ENCODE measurements around the gene PAPPA2.

PAPPA2 gene

DNA sequence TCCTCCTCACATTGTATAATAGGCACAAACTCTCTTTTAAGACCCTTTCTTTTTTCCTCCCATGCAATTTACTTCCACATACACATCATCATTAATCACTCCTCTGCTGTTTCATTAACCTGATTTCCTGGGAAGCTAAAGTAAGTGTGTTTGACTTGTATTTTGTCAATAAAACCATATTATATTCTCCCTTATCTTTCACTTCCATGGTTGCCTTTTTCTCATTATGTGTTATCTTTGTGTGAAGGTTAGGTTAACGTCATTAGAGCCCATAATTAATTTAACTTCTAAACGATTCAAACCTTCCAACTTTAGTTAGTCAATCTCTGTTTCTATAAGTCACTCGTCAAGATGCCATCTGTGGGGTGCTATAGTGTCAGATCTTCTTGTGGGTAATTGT is 313.0 kb downstream of the PAPPA2 start:
- H3K4me1 ChIP-seq (ENCODE audit: insufficient read depth, low read length), result peaks cover 15% of the 10 kb centered on the region
- no peaks in the 10 kb centered on the region for H3K9me3 ChIP-seq (ENCODE audit: low read length)
- H3K27me3 ChIP-seq (ENCODE audit: control insufficient read depth in 1 of 2, insufficient read depth in 2 of 2, low read length in 2 of 2), result no peaks in the 10 kb centered on the region
- H3K9ac ChIP-seq (ENCODE audit: low read length), result no peak overlapping the region
- H3K27ac ChIP-seq (ENCODE audit: low read depth, low read length), result no peak overlapping the region
- H3K36me3 ChIP-seq (ENCODE audit: insufficient read depth, low read length), result no peaks in the 10 kb centered on the region
- no peak overlapping the region for H3K4me3 ChIP-seq (ENCODE audit: low read depth in 1 of 2, low read length in 2 of 2)

DNA sequence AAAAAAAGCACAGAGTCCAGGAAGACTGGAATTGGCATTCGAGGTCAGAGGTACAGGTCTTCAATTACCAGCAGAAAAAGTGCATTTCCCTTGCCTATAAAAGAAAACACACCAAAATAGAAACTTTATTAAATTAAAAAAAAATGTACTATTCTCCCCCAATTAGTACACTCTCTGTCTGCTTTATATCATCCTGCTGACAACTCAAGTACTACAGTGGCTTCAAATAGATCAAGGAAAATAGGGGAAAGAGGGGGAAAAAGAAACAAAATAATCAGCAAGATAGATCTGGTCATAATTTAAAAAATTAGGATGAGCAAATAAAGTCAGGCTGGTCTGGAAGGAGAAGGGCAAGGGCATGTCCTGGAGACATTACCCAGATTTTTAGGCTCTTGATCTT is 315.1 kb downstream of the PAPPA2 start:
- Histone ChIP-seq H3K9ac (ENCODE audit: low read length) (no peak overlapping the region), H3K4me1 (ENCODE audit: insufficient read depth, low read length) (peaks cover 8% of the 10 kb centered on the region), H3K36me3 (ENCODE audit: insufficient read depth, low read length) (no peaks in the 10 kb centered on the region), H3K27ac (ENCODE audit: low read depth, low read length) (no peak overlapping the region), H3K9me3 (ENCODE audit: low read length) (no peaks in the 10 kb centered on the region), H3K27me3 (ENCODE audit: control insufficient read depth in 1 of 2, insufficient read depth in 2 of 2, low read length in 2 of 2) (no peaks in the 10 kb centered on the region), H3K4me3 (ENCODE audit: low read depth in 1 of 2, low read length in 2 of 2) (no peak overlapping the region)

DNA sequence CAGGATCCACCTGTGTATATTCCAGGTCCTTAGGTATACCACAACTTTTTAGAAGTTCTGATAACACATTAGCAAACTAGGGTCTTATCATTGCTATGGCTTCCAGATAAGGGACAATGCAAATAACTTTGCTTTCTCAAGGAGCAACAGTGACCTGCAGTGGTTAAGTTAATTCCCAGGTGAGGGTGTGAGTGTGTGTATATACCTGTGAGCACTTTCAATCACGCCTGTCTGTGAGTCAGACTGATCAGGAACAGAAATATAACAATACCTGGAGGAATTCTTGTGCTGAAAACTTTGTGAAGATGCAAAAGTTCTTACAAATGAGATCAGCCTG is 317.0 kb downstream of the PAPPA2 start:
- Histone ChIP-seq H3K9me3 (ENCODE audit: low read length) (no peaks in the 10 kb centered on the region), H3K4me1 (ENCODE audit: insufficient read depth, low read length) (peaks cover 2% of the 10 kb centered on the region), H3K9ac (ENCODE audit: low read length) (no peak overlapping the region), H3K27ac (ENCODE audit: low read depth, low read length) (no peak overlapping the region), H3K27me3 (ENCODE audit: control insufficient read depth in 1 of 2, insufficient read depth in 2 of 2, low read length in 2 of 2) (no peaks in the 10 kb centered on the region), H3K4me3 (ENCODE audit: low read depth in 1 of 2, low read length in 2 of 2) (no peak overlapping the region), H3K36me3 (ENCODE audit: insufficient read depth, low read length) (no peaks in the 10 kb centered on the region)

DNA sequence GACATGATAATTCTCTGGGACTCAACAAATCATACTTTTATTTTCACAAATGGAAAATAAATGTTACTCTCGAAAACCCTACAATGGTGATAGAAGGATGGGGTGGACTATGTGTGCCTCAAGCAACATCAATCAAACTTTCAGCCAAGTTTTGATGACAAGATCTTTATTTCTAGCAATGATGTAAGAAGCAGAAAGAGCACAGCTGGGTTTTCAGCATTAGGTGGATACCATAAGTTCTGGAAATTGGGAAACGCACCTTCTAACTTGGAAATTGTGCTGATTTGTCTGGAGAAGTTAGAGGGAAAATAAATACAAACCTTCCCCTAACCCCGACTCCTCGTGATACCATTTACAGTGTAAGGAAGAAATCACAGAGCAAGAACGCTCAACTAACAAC is 320.3 kb downstream of the PAPPA2 start:
- no peaks in the 10 kb centered on the region for H3K36me3 ChIP-seq (ENCODE audit: insufficient read depth, low read length)
- H3K9ac ChIP-seq (ENCODE audit: low read length), result no peak overlapping the region
- H3K4me3 ChIP-seq (ENCODE audit: low read depth in 1 of 2, low read length in 2 of 2), result no peak overlapping the region
- no peaks in the 10 kb centered on the region for H3K27me3 ChIP-seq (ENCODE audit: control insufficient read depth in 1 of 2, insufficient read depth in 2 of 2, low read length in 2 of 2)
- peaks cover 12% of the 10 kb centered on the region for H3K4me1 ChIP-seq (ENCODE audit: insufficient read depth, low read length)
- H3K27ac ChIP-seq (ENCODE audit: low read depth, low read length), result no peak overlapping the region
- no peaks in the 10 kb centered on the region for H3K9me3 ChIP-seq (ENCODE audit: low read length)

DNA sequence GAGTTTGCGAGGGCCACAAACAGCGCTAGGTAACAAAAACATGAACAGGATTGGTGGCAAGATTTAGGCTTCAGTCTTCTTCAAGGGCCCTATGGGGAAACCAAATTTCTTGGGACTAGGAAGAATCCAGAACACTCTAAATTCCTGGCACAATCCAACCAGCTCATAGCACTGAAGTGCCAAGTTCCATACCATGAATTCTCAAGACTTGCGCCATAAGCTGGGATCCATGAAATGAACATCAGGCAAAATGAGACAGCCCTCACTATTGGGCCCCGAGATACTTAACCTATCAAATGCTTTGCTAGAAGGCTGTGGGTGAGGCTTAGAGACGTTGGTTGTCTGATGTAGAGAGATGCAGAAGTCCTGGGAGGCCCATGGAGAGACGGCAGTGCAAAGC is 322.1 kb downstream of the PAPPA2 start:
- H3K36me3 ChIP-seq (ENCODE audit: insufficient read depth, low read length), result no peaks in the 10 kb centered on the region
- no peaks in the 10 kb centered on the region for H3K27me3 ChIP-seq (ENCODE audit: control insufficient read depth in 1 of 2, insufficient read depth in 2 of 2, low read length in 2 of 2)
- H3K9me3 ChIP-seq (ENCODE audit: low read length), result no peaks in the 10 kb centered on the region
- no peak overlapping the region for H3K9ac ChIP-seq (ENCODE audit: low read length)
- peaks cover 12% of the 10 kb centered on the region for H3K4me1 ChIP-seq (ENCODE audit: insufficient read depth, low read length)
- no peak overlapping the region for H3K27ac ChIP-seq (ENCODE audit: low read depth, low read length)
- H3K4me3 ChIP-seq (ENCODE audit: low read depth in 1 of 2, low read length in 2 of 2), result no peak overlapping the region

DNA sequence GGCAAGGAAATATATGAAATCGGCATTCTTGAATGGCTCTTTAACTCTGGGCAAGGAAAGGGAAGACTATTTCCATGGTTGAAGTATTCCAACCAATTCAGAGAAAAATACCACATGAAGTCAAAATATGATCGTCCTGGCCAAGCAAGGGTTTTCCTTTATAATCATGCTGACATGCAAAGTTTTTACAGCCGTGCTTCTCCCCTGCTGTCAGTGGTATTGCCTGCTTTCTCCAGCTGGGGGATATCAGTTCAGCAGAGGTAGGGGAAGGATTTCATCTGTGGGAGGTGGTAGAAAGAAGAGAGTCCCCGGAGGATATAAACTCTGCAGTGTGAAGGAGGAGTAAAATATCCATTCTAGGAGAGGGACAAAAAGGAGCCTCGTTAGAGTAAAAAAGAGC is 322.8 kb downstream of the PAPPA2 start:
- Histone ChIP-seq H3K4me1 (ENCODE audit: insufficient read depth, low read length) (peaks cover 12% of the 10 kb centered on the region), H3K9me3 (ENCODE audit: low read length) (no peaks in the 10 kb centered on the region), H3K4me3 (ENCODE audit: low read depth in 1 of 2, low read length in 2 of 2) (no peak overlapping the region), H3K36me3 (ENCODE audit: insufficient read depth, low read length) (no peaks in the 10 kb centered on the region), H3K27ac (ENCODE audit: low read depth, low read length) (no peak overlapping the region), H3K9ac (ENCODE audit: low read length) (no peak overlapping the region), H3K27me3 (ENCODE audit: control insufficient read depth in 1 of 2, insufficient read depth in 2 of 2, low read length in 2 of 2) (no peaks in the 10 kb centered on the region)

DNA sequence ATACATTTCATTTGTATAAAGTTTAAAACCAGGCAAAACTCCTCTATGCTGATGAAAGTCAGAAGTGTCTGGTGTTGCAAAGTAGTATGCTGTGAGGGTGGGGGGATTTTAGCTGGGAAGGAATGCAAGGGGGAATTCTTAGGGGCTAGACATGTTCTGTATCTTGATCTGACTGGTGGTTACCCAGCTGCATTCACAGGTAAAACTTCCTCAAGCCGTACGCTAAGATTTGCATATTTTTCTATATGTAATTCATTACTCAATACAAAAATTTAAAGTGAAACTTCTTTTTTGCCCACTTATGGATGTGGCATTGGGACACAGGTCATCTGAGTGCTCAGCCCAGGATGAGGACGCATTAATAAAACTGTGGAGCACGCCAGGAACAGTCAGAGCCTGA is 323.3 kb downstream of the PAPPA2 start:
- H3K4me1 ChIP-seq (ENCODE audit: insufficient read depth, low read length), result peaks cover 12% of the 10 kb centered on the region
- H3K4me3 ChIP-seq (ENCODE audit: low read depth in 1 of 2, low read length in 2 of 2), result no peak overlapping the region
- no peaks in the 10 kb centered on the region for H3K9me3 ChIP-seq (ENCODE audit: low read length)
- H3K36me3 ChIP-seq (ENCODE audit: insufficient read depth, low read length), result no peaks in the 10 kb centered on the region
- H3K27ac ChIP-seq (ENCODE audit: low read depth, low read length), result no peak overlapping the region
- no peak overlapping the region for H3K9ac ChIP-seq (ENCODE audit: low read length)
- no peaks in the 10 kb centered on the region for H3K27me3 ChIP-seq (ENCODE audit: control insufficient read depth in 1 of 2, insufficient read depth in 2 of 2, low read length in 2 of 2)

DNA sequence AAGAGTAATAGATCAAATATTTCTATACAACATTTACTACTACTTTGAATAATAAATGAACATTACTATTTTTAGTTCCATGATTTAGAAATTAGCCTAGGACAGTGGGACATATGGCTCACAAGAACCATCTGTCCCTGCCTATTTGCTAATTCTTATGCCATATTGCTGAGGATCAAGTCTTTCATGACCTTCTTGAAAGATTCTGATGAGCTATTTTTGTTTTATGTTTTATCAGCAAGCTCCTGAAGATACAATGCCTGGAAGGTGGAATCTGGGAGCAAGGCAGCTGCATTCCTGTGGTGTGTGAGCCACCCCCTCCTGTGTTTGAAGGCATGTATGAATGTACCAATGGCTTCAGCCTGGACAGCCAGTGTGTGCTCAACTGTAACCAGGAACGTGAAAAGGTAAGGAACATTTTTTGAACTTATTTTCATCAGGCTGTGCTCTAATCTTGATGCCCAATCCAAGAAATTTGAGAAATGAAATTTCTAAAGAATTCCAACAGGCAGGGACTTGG is 326.7 kb downstream of the PAPPA2 start:
- Histone ChIP-seq H3K36me3 (ENCODE audit: insufficient read depth, low read length) (no peaks in the 10 kb centered on the region), H3K4me3 (ENCODE audit: low read depth in 1 of 2, low read length in 2 of 2) (no peak overlapping the region), H3K27ac (ENCODE audit: low read depth, low read length) (no peak overlapping the region), H3K9ac (ENCODE audit: low read length) (no peak overlapping the region), H3K4me1 (ENCODE audit: insufficient read depth, low read length) (peaks cover 12% of the 10 kb centered on the region), H3K27me3 (ENCODE audit: control insufficient read depth in 1 of 2, insufficient read depth in 2 of 2, low read length in 2 of 2) (no peaks in the 10 kb centered on the region), H3K9me3 (ENCODE audit: low read length) (no peaks in the 10 kb centered on the region)

DNA sequence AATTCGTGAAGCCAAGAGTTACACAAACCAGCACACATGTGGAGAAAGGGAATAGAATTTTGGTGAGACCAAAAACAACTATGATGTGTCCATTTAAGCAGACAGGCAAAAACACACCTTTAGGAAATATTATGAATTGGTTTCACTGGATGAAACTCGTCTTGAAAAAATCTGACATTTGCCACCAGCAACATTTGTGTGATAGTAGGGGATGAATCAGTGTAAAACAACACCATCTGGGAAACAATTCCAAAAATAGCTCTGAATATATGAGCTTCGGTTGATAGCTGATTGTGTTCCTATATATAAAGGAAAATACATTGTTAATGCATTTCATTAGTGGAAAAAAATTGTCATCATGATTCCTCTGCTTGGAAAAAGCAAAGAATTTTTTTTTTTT is 327.8 kb downstream of the PAPPA2 start:
- no peaks in the 10 kb centered on the region for H3K36me3 ChIP-seq (ENCODE audit: insufficient read depth, low read length)
- H3K27me3 ChIP-seq (ENCODE audit: control insufficient read depth in 1 of 2, insufficient read depth in 2 of 2, low read length in 2 of 2), result no peaks in the 10 kb centered on the region
- peaks cover 11% of the 10 kb centered on the region for H3K4me1 ChIP-seq (ENCODE audit: insufficient read depth, low read length)
- no peaks in the 10 kb centered on the region for H3K9me3 ChIP-seq (ENCODE audit: low read length)
- H3K9ac ChIP-seq (ENCODE audit: low read length), result no peak overlapping the region
- no peak overlapping the region for H3K4me3 ChIP-seq (ENCODE audit: low read depth in 1 of 2, low read length in 2 of 2)
- H3K27ac ChIP-seq (ENCODE audit: low read depth, low read length), result no peak overlapping the region

DNA sequence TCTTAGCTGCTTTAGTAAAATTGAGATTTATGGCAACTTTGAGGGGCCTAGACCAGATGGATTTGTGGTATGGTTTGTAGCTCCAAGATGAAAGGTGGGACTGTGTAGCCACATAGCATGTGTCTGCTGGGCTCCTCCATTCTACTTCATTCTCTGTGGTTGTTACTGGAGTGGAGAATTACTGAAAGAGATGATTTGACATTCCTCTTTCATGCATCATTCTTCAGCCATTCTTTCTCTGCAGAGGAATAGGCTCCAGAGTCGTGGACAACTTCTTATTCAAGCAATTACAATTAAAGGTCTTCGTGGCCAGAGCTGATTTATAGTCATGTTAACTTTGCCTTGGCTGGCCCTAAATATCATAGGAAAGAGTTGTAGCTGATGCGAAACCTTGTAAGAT is 328.9 kb downstream of the PAPPA2 start:
- Histone ChIP-seq H3K4me1 (ENCODE audit: insufficient read depth, low read length) (no peaks in the 10 kb centered on the region), H3K27ac (ENCODE audit: low read depth, low read length) (no peak overlapping the region), H3K9ac (ENCODE audit: low read length) (no peak overlapping the region), H3K9me3 (ENCODE audit: low read length) (no peaks in the 10 kb centered on the region), H3K4me3 (ENCODE audit: low read depth in 1 of 2, low read length in 2 of 2) (no peak overlapping the region), H3K36me3 (ENCODE audit: insufficient read depth, low read length) (no peaks in the 10 kb centered on the region), H3K27me3 (ENCODE audit: control insufficient read depth in 1 of 2, insufficient read depth in 2 of 2, low read length in 2 of 2) (no peaks in the 10 kb centered on the region)

DNA sequence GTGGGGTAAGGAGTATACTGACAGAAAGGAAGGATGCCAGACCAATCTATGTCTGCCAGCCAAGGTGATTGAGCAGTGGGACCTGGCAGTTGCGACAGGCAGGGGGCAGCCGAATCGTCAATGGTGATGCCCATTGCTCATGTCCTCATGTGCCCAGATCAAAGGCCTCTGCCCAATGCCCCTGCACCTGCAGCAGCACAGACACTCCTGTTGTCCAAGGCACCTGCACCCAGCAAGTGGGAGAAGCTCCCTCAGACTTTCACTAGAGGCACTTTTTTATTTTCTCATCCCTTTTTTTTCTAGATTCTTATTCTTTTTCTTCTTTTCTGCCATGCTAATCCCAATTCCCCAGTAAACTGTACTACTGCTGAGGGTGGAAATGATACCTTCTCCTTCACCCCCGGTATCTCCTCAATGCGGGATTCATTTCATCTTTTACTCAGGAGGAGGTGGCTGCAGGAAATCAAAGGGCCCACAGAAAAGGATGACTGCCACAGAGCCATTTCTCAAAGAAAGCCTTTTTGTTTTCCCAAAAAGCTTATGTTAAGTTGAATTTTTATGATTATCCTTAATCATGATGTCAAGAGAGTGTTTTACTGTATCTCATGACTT is 332.0 kb downstream of the PAPPA2 start:
- Histone ChIP-seq H3K9ac (ENCODE audit: low read length) (no peak overlapping the region), H3K4me1 (ENCODE audit: insufficient read depth, low read length) (no peaks in the 10 kb centered on the region), H3K27ac (ENCODE audit: low read depth, low read length) (no peak overlapping the region), H3K27me3 (ENCODE audit: control insufficient read depth in 1 of 2, insufficient read depth in 2 of 2, low read length in 2 of 2) (no peaks in the 10 kb centered on the region), H3K4me3 (ENCODE audit: low read depth in 1 of 2, low read length in 2 of 2) (no peak overlapping the region), H3K9me3 (ENCODE audit: low read length) (no peaks in the 10 kb centered on the region), H3K36me3 (ENCODE audit: insufficient read depth, low read length) (no peaks in the 10 kb centered on the region)

DNA sequence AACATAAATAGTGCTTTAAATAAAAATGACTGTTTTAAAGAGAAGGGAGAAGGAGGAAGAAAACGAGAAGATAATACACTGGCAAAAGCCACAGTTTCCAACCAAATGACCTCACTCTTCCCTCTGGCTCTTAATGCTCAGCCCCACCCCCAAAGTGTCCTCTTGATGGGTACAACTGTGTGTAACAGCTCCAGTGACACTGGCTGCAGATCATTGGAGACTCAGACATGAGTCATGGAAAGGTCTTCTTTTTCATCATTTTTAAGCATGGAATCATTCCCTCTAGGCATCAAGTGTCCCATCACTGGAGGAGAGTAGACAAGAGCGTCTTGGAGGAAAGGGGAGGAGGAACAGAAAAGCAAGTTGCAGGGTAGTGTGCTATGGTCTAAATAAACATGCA is 333.0 kb downstream of the PAPPA2 start:
- Histone ChIP-seq H3K9ac (ENCODE audit: low read length) (no peak overlapping the region), H3K9me3 (ENCODE audit: low read length) (no peaks in the 10 kb centered on the region), H3K27me3 (ENCODE audit: control insufficient read depth in 1 of 2, insufficient read depth in 2 of 2, low read length in 2 of 2) (no peaks in the 10 kb centered on the region), H3K4me3 (ENCODE audit: low read depth in 1 of 2, low read length in 2 of 2) (no peak overlapping the region), H3K4me1 (ENCODE audit: insufficient read depth, low read length) (no peaks in the 10 kb centered on the region), H3K27ac (ENCODE audit: low read depth, low read length) (no peak overlapping the region), H3K36me3 (ENCODE audit: insufficient read depth, low read length) (no peaks in the 10 kb centered on the region)

Measured in muscle layer of colon (tissue), 2 donors.